HG03045 (cell line): ENCODE results near the gene ABHD17A.
A peak's percentile ranks its signal among the peaks of the same experiment; 100 is the strongest.

Source experiments
- ATAC-seq: cut with Tn5 transposase; IDR thresholded peaks from one replicate; pipeline ENCODE4 v1.9.1; 2021; ENCODE audit warnings: mild to moderate bottlenecking, moderate library complexity; ENCODE audit not compliant: unreplicated experiment

Gene ABHD17A

DNA sequence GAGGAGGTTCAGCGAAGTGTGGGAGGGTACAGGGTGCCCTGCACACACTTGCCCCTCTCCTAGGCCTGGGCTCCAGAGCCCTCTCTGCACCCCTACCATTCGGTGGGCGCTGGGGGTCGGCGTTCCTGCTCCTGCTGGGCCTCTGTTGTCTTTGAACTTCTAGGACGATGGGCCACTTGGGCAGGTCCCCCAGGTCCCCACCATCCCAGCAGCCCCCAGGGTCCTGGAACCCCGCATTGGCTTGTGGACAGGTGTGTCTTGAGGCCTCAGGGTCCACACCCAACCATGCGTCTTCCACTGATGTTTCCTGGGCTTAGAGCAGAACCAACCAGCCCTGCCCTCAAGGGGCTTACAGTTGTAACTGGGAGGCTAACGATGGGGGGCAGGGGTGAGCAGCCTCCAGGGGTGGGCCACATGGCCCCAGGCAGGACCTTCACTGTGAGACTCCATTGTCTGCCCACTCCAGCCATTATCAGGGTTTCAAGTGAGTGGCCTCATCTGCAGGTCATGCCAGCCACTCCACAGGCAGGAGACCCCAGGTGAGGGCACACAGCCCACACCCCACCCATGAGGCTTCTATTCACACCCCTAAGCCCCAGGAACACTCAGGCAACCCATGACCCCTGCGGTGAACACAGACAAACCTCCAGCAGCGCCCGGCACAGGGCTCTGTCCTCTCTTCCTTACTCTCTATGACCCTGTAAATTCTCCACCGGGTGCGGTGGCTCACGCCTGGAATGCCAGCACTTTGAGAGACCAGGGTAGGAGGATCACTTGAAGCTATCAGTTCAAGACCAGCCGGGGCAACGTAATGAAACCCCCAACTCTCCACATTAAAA is 19.9 kb downstream of the ABHD17A start:
- no peak for ATAC-seq

DNA sequence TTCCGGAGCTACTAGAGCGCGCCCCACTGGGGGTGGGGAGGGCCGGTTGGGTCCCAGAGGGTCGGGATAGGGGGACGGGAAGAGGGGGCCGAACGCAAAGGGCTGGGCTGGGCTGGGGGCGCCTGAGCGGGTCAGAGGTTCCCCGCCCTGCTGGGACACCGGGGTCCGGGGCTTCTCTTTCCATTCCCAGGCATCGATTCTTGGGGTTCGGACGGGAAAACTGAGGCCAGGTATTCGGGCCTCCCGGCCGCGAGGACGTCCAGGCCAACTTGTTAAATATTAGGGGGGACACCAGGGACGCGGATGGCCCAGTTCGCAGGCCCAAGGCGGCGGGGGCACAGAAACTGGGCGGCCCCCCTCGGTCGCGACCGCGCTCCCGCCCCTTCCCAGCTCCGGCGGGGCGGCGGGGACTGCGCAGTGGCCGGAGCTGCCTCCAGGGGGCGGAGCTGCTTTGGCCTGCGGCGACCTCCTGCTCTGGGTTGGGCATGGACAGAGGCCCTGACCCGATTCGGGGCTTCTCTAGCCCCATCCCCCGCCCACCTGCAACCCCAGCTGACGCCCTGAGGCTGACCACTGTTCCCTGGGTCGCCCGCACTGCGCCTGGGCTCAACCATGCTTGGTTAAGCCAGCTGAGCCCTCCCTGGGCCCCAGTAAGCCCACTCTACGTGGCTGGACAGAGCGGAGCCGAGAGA is 20.7 kb downstream of the ABHD17A start:
- ATAC-seq, result peak; percentile 25

DNA sequence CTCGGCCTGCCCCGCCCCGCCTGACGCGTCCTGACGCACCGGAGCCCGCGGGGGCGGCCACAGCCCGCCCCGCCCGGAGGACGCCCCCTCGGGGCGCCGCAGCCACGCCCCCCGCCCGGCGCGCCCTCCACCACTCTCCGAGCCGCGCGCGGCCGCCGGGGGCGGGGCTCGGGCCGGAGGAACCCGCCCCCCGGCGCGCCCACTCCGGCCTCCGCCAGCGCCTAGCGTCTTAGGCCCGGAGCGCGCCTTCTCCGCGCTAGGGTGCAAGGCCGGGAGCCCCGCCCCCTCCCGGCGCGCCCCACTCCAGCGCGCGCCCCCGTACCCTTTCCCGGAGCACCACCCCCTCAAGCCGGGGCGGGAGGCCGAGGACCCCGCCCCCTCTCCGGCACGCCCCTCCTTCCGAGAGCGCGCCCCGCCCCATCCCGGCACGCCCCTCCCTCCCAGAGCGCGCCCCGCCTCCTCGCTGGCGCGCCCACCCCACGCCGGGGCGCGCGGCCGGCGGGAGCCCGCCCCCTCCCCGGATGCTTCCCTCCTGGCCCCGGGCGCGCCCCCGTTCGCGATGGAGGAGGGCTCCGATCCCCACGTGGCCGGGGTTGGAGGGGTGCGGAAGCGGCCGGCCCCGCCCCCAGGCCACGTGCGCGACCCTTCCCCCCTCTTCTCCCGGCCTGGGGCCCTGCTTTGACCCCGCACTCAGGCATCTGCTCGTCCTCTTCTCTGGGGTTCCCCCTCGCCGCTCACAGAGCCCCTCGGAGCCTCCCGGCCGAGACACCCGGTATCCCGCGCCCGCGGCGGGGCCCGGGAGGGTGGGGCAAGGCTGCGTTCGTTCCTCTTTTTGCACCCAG is 21.4 kb downstream of the ABHD17A start:
- peak; percentile 62 for ATAC-seq

DNA sequence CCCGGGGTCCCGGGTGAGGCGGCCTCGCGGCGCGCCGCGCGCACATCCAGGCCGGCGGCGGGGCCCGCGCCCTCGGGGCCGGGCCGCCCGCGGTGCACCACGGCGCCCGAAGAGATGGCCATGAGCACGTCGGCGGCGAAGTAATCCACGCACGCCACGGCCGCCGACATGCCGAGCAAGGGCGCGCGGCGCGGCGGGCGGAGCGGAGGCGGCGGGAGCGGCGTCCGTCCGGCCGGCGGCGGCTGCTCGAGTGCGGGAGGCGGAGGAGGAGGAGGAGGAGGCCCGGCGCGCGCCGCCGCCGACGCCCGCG is 22.0 kb downstream of the ABHD17A start, which contains the start of gene KLF16:
KLF16 (minus strand) TSS at position 252 of the 310 bp plus-strand sequence; CDS start at position 170, 82 bp downstream.
- ATAC-seq, result no peak

DNA sequence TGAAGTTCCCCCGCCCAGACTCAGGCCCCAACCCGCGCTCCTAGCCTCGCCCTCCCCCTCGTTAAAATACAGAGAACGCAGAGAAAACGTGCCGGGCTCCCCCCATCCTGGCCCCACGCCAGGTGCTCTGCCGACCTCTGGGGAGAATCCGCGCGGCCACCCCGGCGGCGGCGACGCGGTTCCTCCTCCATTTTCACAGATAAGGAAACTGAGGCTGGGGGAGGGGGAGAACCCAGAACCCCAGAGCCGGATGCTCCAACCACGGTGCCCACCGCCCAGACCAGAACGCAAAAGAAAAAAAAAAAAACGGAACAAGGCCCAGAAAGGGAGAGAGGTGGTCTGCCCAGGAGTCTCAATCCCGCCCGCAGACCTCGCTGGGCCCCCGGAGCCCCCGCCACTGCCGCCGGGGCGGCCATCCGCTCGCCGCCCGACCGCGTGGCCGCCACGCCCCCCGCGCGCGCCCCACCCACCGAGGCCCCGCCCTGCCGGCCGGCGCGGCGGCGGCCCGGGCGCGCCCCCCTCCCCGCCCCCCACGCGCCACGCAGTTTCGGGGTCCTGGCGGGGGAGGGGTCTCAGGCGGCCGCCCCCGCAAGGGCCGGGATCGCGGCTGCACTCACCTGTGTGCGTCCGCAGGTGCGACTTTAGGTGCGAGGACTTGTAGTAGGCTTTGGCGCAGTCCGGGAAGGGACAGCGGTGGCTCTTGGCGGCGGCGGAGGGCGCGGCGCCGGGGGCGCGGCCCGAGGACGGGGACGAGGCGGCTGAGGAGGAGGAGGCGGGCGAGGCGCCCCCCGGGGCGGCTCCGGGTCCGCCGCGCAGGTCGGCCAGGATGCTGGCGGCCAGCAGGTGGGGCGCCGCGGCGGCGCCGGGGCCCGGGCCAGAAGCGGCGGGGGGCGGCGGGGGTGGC is 22.6 kb downstream of the ABHD17A start:
- ATAC-seq, result peak; percentile 27

DNA sequence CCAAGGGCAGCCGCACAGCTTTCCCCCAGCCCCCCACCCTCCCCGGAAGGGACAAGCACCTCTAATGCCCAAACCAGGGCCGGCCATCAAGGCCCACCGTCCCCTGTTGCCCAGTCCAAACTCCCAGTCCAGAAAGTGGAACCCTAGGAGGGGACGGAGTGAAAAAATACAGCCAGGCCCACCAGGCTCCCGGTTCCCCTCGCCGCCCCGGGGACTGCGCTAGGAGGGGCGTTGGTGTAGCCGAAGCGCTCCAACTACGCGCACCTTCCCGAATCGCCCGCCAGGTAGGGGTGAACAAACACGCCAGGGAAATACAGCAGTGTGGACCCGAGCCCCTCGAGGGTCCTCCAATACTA is 23.2 kb downstream of the ABHD17A start:
- ATAC-seq, result no peak

DNA sequence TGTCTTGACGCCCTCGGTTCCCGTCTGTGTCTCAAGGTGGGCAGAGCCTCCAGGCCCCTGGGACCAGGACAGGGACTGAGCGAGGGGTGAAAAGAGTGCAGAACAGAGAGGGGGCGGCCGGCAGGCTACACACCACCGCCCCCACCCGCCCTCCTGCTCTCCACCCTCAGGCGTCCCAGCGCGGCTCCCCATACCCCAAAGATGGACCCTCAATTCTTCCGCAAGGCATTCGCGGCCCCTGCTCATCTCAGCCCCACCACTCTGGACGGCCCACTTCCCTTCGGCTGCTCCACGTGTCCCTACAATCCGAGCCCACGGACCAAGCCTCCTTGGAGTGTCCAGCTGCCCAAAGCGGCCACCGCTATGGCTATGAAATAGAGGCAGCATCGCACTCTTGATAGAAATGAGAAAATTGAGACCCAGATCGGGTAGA is 23.7 kb downstream of the ABHD17A start:
- ATAC-seq, result no peak

DNA sequence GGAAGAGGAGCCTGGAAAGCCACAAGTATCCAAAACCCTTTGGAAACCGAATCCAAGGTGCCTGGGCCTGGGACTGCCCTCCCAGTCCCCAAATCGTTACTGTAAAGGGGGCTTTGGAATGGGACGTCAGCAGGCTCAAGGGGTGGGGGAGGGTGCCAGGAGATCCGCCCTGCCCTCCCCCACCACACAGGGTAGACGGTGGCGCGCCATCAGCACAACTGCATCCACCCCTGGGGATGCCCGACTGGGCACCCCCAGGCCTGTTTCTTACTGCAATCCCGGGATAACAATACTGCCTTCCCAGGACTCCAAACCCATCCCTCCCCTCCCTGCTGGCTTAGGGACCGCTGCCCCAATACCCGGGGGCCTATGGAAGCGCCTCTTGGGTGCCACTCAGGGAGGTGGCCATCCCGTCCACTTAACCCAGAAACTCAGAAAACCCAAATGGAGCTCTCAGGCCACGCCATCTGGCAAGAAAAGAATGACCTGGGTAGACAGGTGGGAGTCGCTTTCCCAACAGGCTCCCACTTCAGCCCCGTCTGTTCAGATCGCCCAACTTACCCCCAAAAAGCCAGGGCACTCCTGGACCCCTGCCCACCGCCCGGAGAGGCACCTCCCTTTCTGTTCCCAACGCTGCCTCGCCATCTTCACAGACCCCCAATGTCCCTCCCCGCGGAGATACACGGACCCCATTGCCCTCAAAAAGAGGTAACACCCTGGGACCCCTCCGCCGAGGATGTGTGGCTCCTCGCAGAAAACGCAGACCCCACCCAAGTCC is 24.3 kb downstream of the ABHD17A start:
- ATAC-seq, result no peak

DNA sequence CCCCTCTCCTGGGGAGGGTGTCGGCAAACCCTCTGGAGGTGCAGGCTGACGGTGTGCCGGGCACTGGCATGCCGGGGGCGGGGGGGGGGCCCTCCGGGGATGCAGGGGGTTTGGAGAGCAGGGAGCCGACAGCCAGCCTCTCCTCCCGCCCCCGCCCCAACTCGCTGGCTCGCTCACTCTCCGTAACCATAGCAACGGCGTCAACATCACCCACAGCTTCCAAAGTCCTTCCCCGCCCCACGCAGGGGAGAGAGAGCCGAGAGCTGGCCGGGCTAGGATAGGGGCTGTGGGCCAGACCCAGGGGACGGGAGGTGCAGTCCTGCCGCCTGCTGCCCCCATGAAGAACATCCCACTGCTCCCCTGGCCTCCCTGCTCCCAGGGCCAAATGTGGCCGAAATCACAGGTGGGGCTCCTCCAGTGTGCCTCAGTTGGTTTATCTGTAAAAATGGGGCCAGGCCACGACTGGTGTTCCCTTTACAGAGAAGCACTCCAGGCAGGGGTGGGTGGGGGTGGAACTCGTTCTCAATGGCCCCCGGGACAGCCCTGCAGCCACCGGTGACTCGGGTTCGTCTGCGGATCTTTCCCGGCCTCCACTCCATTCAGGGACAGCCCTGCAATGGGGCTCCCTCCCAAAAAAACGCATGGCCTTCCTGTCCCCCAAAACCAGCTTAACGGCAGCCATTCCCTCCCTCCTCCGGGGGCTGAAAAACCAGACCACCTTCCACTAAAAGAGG is 25.1 kb downstream of the ABHD17A start:
- no peak for ATAC-seq

DNA sequence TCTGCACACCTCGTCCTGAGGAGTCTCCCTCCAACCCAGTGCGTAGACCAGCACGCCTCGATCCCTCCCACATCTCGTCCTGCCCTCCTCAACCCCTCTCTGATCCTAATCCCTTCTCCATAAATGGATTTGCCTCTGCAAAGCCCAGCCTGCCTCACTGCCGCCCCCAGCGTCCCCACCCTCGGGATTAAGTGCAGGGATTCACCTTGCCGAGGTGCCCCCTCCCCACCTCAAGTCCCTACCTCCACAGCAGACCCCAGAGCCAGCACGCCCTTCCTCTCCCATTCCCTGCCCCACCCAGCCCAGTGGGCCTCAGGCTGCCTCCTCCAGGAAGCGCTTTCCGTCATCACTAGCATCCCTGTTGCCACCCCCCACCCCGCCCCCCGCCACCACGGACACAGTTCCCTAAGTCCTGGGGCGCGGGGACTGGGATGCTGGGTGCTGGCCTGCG is 25.9 kb downstream of the ABHD17A start:
- no peak for ATAC-seq

DNA sequence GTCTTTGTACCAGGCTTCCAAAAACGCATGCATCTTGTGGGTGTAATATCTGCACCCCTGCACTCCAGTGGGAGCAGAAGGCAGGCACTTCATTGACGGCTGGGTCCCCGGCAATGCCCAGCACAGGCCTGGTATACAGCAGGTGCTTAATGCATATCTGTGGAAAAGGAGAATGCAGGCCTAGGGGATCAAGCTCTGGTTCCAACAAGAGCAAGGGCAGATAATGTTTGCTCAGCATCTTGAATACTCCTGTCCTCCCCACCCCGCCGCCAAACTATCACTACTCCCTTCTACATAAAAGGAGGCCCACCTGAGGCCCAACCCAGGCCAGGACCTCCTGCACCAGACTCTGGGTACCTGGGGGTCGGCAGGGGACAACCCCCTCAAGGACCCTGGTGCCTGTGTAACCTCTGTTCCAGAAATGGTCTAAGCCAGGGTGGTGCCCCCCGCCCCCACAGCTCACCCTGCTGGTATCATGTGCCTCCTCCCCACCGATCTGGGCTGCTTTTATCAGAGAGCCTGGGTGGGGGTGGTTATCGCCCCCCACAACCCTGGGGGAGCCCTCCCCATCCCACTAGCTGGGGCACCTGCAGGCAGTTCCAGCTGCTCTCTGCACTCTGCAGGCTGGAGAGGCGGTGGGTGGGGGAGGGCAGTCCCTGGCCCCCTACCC is 26.7 kb downstream of the ABHD17A start:
- ATAC-seq, result no peak

DNA sequence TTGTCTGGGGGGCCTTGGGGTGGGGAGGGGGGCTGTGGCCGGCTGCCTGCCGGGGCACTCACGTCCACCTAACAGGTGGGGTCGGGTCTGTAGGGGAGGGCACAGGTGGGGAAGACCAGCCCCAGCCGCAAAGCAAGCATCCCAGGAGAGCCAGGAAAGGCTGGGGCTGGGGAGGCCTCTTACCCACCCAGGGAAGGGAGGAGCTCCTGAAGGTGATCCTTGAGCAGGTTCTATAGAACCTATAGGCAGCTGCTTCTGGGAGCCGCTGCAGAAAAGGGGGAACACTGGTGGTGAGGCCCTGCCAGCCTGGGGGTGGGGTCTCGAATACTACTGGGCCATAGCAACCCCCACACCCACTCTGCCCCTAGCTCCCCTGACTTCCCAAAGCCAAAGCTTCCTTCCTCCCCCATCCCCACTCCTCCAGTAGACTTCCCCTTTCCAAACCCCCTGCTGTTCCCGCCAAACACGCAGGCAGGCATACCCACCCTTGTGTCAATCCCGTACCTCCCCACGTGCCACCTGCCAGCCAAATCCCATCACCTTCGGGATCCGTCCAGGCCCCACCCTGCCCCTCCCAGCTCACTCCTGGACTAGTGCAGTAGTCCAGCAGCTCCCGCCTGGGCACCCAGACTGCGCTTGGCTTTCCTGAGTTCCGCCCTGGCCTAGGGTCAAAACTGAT is 27.5 kb downstream of the ABHD17A start:
- ATAC-seq, result no peak

DNA sequence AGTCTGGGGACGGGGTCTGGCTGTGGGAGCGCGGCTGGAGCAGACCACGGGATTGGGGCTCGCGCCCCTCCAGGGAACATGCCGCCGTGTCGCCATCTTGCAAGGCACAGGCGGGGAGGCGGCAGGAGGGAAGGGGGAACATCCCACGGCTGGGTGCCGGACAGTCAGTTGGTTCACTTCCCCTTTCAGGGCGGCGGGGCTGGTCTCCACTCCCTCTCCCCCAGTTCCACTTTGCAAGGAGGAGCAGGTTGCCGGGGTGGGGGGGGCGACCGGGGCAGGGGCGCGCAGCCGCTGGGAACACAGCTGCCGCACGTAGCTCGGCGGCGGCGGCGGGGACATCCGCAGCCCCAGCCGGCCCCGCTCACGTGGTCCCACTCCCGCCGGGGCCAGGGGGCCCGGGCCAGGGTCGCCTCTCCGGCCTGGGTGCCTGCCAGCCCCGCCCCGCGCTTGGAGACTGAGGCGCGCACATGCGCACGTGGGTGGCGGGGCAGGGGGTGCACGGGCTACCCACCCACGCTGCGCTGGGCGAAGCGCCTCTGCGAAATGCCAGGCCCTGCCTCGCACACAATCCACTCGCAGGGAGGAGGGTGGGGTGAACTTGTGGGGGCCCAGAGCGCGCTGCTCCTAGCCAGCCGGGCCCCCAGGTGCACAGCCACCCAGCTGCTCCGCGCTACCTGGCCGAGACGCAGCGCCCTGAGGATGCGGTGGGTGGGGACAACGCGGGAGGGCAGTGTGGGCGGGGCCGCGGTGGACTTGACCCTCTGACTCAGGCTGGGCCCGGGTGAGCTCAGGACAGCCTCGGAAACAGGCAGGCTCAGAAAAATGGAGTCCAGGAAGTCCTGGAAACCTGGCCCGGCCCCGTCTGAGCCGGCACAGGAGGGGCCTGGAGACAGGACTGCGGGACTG is 28.3 kb downstream of the ABHD17A start:
- ATAC-seq, result peak; percentile 31

DNA sequence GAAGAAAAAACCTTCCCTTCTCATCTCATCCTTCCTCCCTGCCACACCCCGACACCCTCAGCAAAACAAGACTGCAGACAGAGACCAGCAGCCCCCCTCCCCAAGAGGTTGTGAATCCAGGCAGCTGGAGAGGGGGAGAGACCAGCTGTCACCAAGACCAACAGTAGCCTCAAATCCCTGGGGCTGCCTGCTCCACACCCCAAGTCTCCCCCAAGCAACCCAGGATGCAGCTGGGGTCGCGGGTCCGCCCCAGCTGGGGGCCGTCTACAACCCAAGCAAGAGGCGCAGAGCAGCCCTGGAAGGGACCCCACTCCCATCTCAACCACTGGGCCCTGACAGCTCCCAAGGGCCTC is 29.0 kb downstream of the ABHD17A start:
- no peak for ATAC-seq

DNA sequence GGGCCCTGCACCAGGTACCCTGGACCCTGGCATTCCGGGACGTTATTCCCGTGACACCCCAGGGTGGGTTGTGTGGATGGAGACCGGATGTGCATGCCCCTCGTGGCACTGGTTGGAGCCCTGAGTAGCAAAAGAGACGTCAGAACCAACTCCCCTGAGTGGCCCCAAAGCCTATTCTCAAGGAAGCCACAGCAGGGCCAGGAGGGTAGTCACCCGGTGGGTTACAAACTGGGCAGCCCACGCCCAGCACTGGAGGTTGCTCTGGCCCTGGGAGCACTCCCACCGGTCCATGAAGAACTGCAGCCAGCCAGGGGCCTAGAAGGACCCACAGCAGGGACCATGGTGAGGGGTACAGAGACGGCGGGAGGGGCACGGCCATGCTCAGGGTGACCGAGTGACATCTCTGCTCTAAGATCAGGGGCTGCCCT is 29.5 kb downstream of the ABHD17A start:
- ATAC-seq, result peak; percentile 5

DNA sequence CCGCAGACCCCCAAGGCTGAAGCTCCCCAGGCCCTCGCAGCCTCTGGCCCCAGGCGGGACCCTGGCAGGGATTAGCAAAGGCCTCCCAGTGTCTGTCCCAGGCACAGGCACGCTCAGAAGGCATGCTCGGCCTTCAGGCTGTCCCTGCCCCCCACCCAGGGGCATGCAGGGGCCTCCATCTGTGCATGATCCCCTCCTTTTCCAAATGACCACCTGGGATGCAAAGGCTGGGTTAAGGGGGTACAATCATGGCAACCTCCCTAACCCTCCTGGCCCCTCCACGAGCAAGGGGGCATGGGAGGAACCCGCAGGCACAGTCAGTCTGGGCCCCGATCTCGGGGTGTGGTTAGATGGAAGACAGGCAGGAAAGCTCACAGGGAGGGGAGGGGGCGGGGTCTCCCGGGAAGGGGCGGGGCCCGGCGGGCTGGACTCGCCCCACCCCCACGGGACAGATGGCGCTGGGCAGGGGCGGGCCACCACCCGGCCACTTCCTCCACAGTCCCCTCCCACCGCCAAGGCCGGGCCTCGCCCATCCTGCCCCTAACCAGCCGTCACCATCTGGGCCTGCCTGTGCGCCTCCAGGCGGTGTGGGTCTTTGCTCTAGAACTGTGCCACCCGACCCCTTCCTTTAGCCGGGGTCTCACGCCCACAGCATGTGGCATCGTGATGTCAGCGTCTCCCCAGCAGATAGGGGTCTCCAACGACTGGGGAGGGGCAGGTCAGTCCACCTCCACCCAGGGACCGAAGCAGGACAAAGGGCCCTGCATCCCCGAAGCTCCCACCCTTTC is 30.1 kb downstream of the ABHD17A start:
- peak; percentile 40 for ATAC-seq
